IPS-18a (cell line): ENCODE measurements around the gene SRCAP.

Experiments used
- H3K27ac ChIP-seq: one replicate; pipeline ENCODE4 v1.5.1; 2013; ENCODE audit warnings: low read length
- H3K27me3 ChIP-seq: one replicate; pipeline ENCODE4 v1.6.1; 2013; ENCODE audit warnings: mild to moderate bottlenecking, low read length; ENCODE audit not compliant: control insufficient read depth, insufficient read depth
- H3K36me3 ChIP-seq: one replicate; pipeline ENCODE4 v1.6.1; 2013; ENCODE audit warnings: low read depth, low read length; ENCODE audit not compliant: control insufficient read depth
- H3K4me1 ChIP-seq: one replicate; pipeline ENCODE4 v1.6.1; 2013; ENCODE audit warnings: low read depth, low read length; ENCODE audit not compliant: control insufficient read depth
- H3K4me3 ChIP-seq: one replicate; pipeline ENCODE4 v1.5.1; 2013; ENCODE audit warnings: low read length
- H3K9ac ChIP-seq: one replicate; pipeline ENCODE4 v1.6.1; 2013; ENCODE audit warnings: mild to moderate bottlenecking, low read length, moderate library complexity
- H3K9me3 ChIP-seq: one replicate; pipeline ENCODE4 v1.6.1; 2013; ENCODE audit warnings: low read depth, low read length; ENCODE audit not compliant: control insufficient read depth

Gene SRCAP

DNA sequence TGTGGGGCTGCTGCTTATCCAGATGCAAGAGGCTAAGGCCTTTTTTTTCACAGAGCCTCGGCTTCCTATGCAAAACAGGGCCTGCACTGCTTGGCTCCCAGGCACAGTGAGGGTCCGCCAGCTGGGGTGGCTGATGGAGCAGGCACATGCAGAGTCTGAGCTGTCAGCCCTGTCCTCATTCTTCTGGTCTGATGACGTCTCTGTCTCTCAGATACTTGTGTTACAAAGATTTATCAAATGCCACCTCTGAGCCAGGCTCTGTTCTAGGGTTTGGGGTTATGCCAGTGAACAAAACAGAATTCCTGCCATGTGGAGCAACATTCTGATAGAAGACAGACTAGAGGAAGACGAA lies 67.9 kb downstream of the SRCAP start:
- Histone ChIP-seq H3K4me3 (no peak overlapping the region), H3K9me3 (no peaks in the 10 kb centered on the region), H3K4me1 (no peaks in the 10 kb centered on the region), H3K27me3 (no peaks in the 10 kb centered on the region), H3K27ac (no peak overlapping the region), H3K36me3 (peaks cover 82% of the 10 kb centered on the region), H3K9ac (no peak overlapping the region)

GRCh38 chr16:30767767-30768465 lies 68.9 kb downstream of the SRCAP start:
- H3K36me3 ChIP-seq = peaks cover 91% of the 10 kb centered on the region
- H3K9me3 ChIP-seq = no peaks in the 10 kb centered on the region
- no peak overlapping the region for H3K9ac ChIP-seq
- H3K4me3 ChIP-seq = no peak overlapping the region
- H3K4me1 ChIP-seq = no peaks in the 10 kb centered on the region
- no peak overlapping the region for H3K27ac ChIP-seq
- no peaks in the 10 kb centered on the region for H3K27me3 ChIP-seq

GRCh38 chr16:30768583-30769181 lies 69.7 kb downstream of the SRCAP start:
- H3K27ac ChIP-seq = no peak overlapping the region
- H3K9me3 ChIP-seq = no peaks in the 10 kb centered on the region
- no peak overlapping the region for H3K4me3 ChIP-seq
- H3K27me3 ChIP-seq = no peaks in the 10 kb centered on the region
- H3K9ac ChIP-seq = no peak overlapping the region
- no peaks in the 10 kb centered on the region for H3K4me1 ChIP-seq
- peaks cover 89% of the 10 kb centered on the region for H3K36me3 ChIP-seq

DNA sequence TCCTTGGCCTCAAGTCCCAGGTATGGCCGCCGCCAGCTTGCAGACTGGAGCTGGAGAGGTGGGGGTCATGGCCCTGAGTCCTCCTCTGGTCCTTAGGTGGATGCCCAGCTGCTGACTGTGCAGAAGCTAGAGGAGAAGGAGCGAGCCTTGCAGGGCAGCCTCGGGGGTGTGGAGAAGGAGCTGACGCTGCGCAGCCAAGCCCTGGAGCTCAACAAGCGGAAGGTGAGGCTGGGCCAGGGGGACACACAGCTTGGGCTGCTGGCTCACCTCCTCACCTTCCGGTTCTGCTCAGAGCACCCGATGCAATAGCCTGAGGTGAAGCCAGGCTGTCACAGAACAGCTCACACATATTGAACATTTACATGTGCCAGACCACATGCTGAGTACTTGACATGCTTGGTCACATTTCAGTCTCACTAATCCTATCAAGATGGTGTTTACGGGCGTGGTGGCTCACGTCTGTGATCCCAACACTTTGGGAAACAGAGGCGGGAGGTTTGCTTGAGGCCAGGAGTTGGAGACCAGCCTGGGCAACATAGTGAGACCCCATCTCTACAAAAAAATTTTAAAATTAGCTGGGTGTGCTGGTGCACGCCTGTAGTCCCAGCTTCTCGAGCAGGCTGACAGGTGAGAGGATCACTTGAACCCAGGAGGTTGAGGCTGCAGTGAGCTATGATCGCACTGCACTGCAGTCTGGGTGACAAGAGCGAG lies 70.6 kb downstream of the SRCAP start:
- H3K36me3 ChIP-seq = peaks cover 88% of the 10 kb centered on the region
- H3K27me3 ChIP-seq = no peaks in the 10 kb centered on the region
- H3K9ac ChIP-seq = no peak overlapping the region
- H3K9me3 ChIP-seq = no peaks in the 10 kb centered on the region
- H3K4me1 ChIP-seq = no peaks in the 10 kb centered on the region
- H3K27ac ChIP-seq = no peak overlapping the region
- no peak overlapping the region for H3K4me3 ChIP-seq

- Histone ChIP-seq H3K9me3 (no peaks in the 10 kb centered on the region), H3K27me3 (peaks cover under 1% of the 10 kb centered on the region), H3K36me3 (peaks cover 68% of the 10 kb centered on the region), H3K4me1 (no peaks in the 10 kb centered on the region), H3K27ac (no peak overlapping the region), H3K9ac (no peak overlapping the region), H3K4me3 (no peak overlapping the region)
These were observed 72.8 kb downstream of the SRCAP start for GRCh38 chr16:30771726-30772125.

GRCh38 chr16:30773826-30774225 lies 74.9 kb downstream of the SRCAP start:
- H3K27me3 ChIP-seq = peaks cover 3% of the 10 kb centered on the region
- no peak overlapping the region for H3K9ac ChIP-seq
- peaks cover 47% of the 10 kb centered on the region for H3K36me3 ChIP-seq
- H3K4me1 ChIP-seq = no peaks in the 10 kb centered on the region
- no peaks in the 10 kb centered on the region for H3K9me3 ChIP-seq
- no peak overlapping the region for H3K4me3 ChIP-seq
- H3K27ac ChIP-seq = no peak overlapping the region

- H3K9ac ChIP-seq = peak overlapping the region; percentile 95
- peaks cover 39% of the 10 kb centered on the region for H3K36me3 ChIP-seq
- H3K9me3 ChIP-seq = no peaks in the 10 kb centered on the region
- H3K4me3 ChIP-seq = peak overlapping the region; percentile 76
- peaks cover 3% of the 10 kb centered on the region for H3K27me3 ChIP-seq
- no peak overlapping the region for H3K27ac ChIP-seq
- no peaks in the 10 kb centered on the region for H3K4me1 ChIP-seq
These were observed 75.6 kb downstream of the SRCAP start for GRCh38 chr16:30774367-30775130.

DNA sequence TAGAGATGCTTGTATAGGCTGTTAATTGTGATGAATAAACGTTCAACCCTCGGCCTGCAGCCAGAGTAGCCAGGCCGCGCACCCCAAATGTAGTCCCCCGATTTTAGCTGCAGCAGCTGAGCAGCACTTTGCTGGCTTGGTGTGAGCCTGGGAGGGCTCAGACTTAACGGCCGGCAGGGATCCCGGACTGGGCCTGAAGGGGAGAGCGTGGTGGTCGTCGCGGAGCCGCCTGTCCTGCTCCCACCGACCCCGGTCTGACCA lies 76.1 kb downstream of the SRCAP start:
- H3K9ac ChIP-seq = peak overlapping the region; percentile 95
- H3K4me1 ChIP-seq = no peaks in the 10 kb centered on the region
- peaks cover 40% of the 10 kb centered on the region for H3K36me3 ChIP-seq
- peaks cover 3% of the 10 kb centered on the region for H3K27me3 ChIP-seq
- no peak overlapping the region for H3K27ac ChIP-seq
- H3K4me3 ChIP-seq = peak overlapping the region; percentile 76
- H3K9me3 ChIP-seq = no peaks in the 10 kb centered on the region

- peaks cover 36% of the 10 kb centered on the region for H3K36me3 ChIP-seq
- H3K4me1 ChIP-seq = no peaks in the 10 kb centered on the region
- H3K27me3 ChIP-seq = peaks cover 3% of the 10 kb centered on the region
- H3K4me3 ChIP-seq = peak overlapping the region; percentile 76
- H3K9me3 ChIP-seq = no peaks in the 10 kb centered on the region
- H3K27ac ChIP-seq = peak overlapping the region; percentile 58
- H3K9ac ChIP-seq = peak overlapping the region; percentile 95
These were observed 76.6 kb downstream of the SRCAP start for GRCh38 chr16:30775392-30776188.

- Histone ChIP-seq H3K36me3 (peaks cover 27% of the 10 kb centered on the region), H3K4me1 (no peaks in the 10 kb centered on the region), H3K27me3 (peaks cover 3% of the 10 kb centered on the region), H3K9ac (no peak overlapping the region), H3K9me3 (no peaks in the 10 kb centered on the region), H3K4me3 (no peak overlapping the region), H3K27ac (no peak overlapping the region)
These were observed 78.8 kb downstream of the SRCAP start for GRCh38 chr16:30777591-30778297.
